GM12878 (cell line): ENCODE results near the gene MB. TPM values are rescaled to one million over a fixed set of nuclear protein-coding genes. Genes with fewer than 3 reads are reported as not detected.

ENCODE experiments used
- ATAC-seq: fragments of 200-7000 bp; cut with Tn5 transposase; 3 replicates; pipeline ENCODE4 v1.9.1; 2020; ENCODE audit warnings: mild to moderate bottlenecking, moderate library complexity
- BruUV-seq: library from RNA; stranded (reverse); fragments of 400-500 nt; replicated peaks from 2 replicates; lab custom pipeline; 2021; lab: Mats Ljungman, UMichigan
- CTCF ChIA-PET: fragments of 300-600 bp; sonication (Branson Sonifier 250); formaldehyde crosslinking; extraction: SDS; loops from one replicate; lab custom pipeline; 2021; ENCODE audit warnings: inconsistent platforms; lab: Yijun Ruan, JAX
- POLR2A ChIA-PET: fragments of 350-600 bp; formaldehyde crosslinking; extraction: SDS; loops from one replicate; lab custom pipeline; 2021; ENCODE audit warnings: inconsistent platforms; lab: Charles Lee
- RAD21 ChIA-PET: fragments of 300-600 bp; sonication (Branson Sonifier 250); formaldehyde crosslinking; loops from one replicate; lab custom pipeline; 2023; ENCODE audit warnings: antibody characterized with exemption; ENCODE audit not compliant: unreplicated experiment; lab: Charles Lee
- SMC1A ChIA-PET: fragments of 300-600 bp; sonication (Branson Sonifier 250); formaldehyde crosslinking; loops from one replicate; lab custom pipeline; 2023; ENCODE audit not compliant: unreplicated experiment, uncharacterized antibody; lab: Charles Lee
- DNase-seq: peaks from one replicate; pipeline ENCODE4 v3.0.0-alpha.2; 2011; ENCODE audit warnings: low read depth, low spot score
- FAIRE-seq: peaks from 3 replicates; lab custom pipeline; 2011; peaks lifted over from hg19 to GRCh38; lab: Jason Lieb, UNC
- H2AFZ ChIP-seq: 2 replicates; pipeline ENCODE4 v1.6.0; 2011; ENCODE audit warnings: low read depth, low read length, control low read depth; ENCODE audit not compliant: control insufficient read depth
- H3K27ac ChIP-seq: 2 replicates; pipeline ENCODE4 v1.5.1; 2011; ENCODE audit warnings: control low read depth; ENCODE audit not compliant: control insufficient read depth, insufficient read depth
- H3K27me3 ChIP-seq, 2 experiments: replicated peaks in 1 of 2; 2 replicates each; pipeline versions ENCODE4 v1.6.0 to v1.6.1; 2011; ENCODE audit warnings: low read length in 1 of 2; ENCODE audit not compliant: control insufficient read depth in 2 of 2, insufficient read depth in 2 of 2
- H3K36me3 ChIP-seq, 2 experiments: 2 replicates each; pipeline ENCODE4 v1.5.1; 2011; ENCODE audit warnings: low read length in 1 of 2; ENCODE audit not compliant: control insufficient read depth in 2 of 2, insufficient read depth in 2 of 2
- H3K4me1 ChIP-seq: 2 replicates; pipeline ENCODE4 v1.6.1; 2011; ENCODE audit warnings: mild to moderate bottlenecking, low read length, moderate library complexity, mixed read lengths; ENCODE audit not compliant: control insufficient read depth, insufficient read depth
- H3K4me2 ChIP-seq: 2 replicates; pipeline ENCODE4 v1.6.0; 2011; ENCODE audit warnings: control low read depth; ENCODE audit not compliant: control insufficient read depth, insufficient read depth
- H3K4me3 ChIP-seq: fragments of 200-600 bp; sonication (generic); 2 replicates; pipeline ENCODE4 v1.5.1; 2016
- H3K79me2 ChIP-seq: 2 replicates; pipeline ENCODE4 v1.6.0; 2011; ENCODE audit warnings: low read length; ENCODE audit not compliant: control insufficient read depth, insufficient read depth
- H3K9ac ChIP-seq: 2 replicates; pipeline ENCODE4 v1.8.0; 2011; ENCODE audit warnings: low read length, control low read depth, mixed read lengths; ENCODE audit not compliant: control insufficient read depth, insufficient read depth
- H3K9me3 ChIP-seq: replicated peaks from 3 replicates; pipeline ENCODE4 v1.5.1; 2011; ENCODE audit warnings: mild to moderate bottlenecking, low read length; ENCODE audit not compliant: control insufficient read depth, insufficient read depth
- H4K20me1 ChIP-seq: 2 replicates; pipeline ENCODE4 v1.6.0; 2011; ENCODE audit not compliant: control insufficient read depth, insufficient read depth
- RBBP5 ChIP-seq: fragments of 200-600 bp; sonication (generic); conservative IDR thresholded peaks from 2 replicates; pipeline ENCODE4 v1.6.1; 2016
- STAT3 ChIP-seq: IDR thresholded peaks from 2 replicates; pipeline ENCODE4 v1.6.1; 2011; ENCODE audit warnings: low read depth, low read length, improper control_type of control experiment
- USF2 ChIP-seq: IDR thresholded peaks from 2 replicates; pipeline ENCODE4 v1.6.1; 2011; ENCODE audit warnings: low read depth, low read length, improper control_type of control experiment, borderline replicate concordance
- WGBS: methylation state at CpG from one replicate; pipeline ENCODE4 v1.1.6; 2016; ENCODE audit warnings: low lambda C conversion rate; ENCODE audit not compliant: insufficient replicate concordance, insufficient coverage; ENCODE audit errors: missing lambda C conversion rate; 5-methylcytosine and 5-hydroxymethylcytosine counted together
- in situ Hi-C: fragments of 300-500 bp; cut with MboI; formaldehyde crosslinking; loops from 9 replicates; pipeline ENCODE4 v1.14.3; 2018; ENCODE audit warnings: mixed read lengths
- intact Hi-C: fragments of 100-400 bp; cut with micrococcal nuclease; formaldehyde crosslinking; loops from one replicate; pipeline ENCODE4 v1.14.2; 2022; ENCODE audit not compliant: unreplicated experiment
- polyA plus RNA-seq, 11 experiments: library from polyadenylated mRNA; depleted of rRNA in 4 of 11; unstranded in 6 of 11; stranded (reverse) in 5 of 11; fragments of >200 nt; fragmentation: Nextera tagmentation in 4 of 11; fragmentation: Illumina TruSeq in 1 of 11; extraction: Ambion mirVana in 4 of 11; extraction: Trizol in 1 of 11; gene quantifications; 1 replicate in 1 of 11; 2 replicates in 10 of 11; pipeline versions ENCODE4 v1.2.1 to v1.2.3, GENCODE V29; 2011 to 2016; ENCODE audit warnings: inconsistent platforms in 2 of 11, missing spikeins in 2 of 11, low read depth in 1 of 11
- total RNA-seq, 4 experiments: library from RNA; depleted of rRNA in 3 of 4; stranded (reverse); fragments of >200 nt in 3 of 4; fragmentation: Illumina TruSeq in 1 of 4; extraction: Trizol in 1 of 4; gene quantifications; 2 replicates each; pipeline versions ENCODE4 v1.2.1 to v1.2.3, GENCODE V29; 2013 to 2021
- TF ChIP-seq, protein P1 (sequence below): IDR thresholded peaks from 2 replicates; pipeline ENCODE4 v1.6.1; 2011; ENCODE audit warnings: mild to moderate bottlenecking, low read depth, low read length, moderate library complexity; ENCODE audit not compliant: insufficient replicate concordance
- TF ChIP-seq, protein P2 (sequence below): IDR thresholded peaks from 2 replicates; pipeline ENCODE4 v1.6.1; 2011; ENCODE audit warnings: borderline replicate concordance, low read depth, mild to moderate bottlenecking, moderate library complexity, mixed read lengths, low read length; ENCODE audit not compliant: insufficient read depth; ENCODE audit errors: extremely low read length
- TF ChIP-seq, protein P3 (sequence below): fragments of 450-650 bp; IDR thresholded peaks from 2 replicates; pipeline ENCODE4 v1.6.1; 2016; ENCODE audit warnings: mild to moderate bottlenecking

Gene MB
- total and polyA plus RNA-seq, 10 of the 15 experiments (the other 5 are each of a cell fraction or from before 2014, with no cell fraction given): 0.09 to 0.41 (median 0.23) TPM; not detected in 3

DNA sequence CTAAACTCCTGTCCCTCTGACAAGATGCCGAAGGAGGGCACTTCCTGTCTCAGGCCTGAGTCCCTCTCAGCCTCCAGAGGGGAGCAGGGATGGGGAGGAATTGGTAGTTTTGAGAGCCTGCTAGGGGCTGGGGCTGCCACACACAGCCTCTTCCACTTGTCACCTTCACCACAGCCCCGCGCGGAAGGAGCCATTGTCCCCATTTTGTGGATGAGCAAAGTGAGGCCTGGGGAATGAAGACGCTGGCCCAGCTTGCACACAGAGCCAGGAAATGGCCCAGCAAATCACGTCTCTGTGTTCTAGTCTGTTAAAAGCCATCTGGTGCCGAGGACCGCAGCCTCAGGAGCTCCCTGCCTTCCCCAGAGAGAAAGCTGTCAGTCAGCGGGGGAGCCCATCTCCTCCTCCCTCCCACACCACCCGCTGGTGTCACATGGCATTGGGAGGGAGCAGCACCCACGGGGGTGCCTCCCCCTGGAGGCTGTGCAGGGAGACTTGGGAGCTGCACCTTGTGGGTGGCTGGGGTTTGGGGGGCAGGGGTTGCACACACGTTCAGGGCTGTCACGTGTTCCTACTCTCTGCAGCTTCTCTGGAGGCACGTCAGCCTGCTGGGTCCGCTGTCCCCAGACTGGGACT lies 41.9 kb downstream of the MB start:
- Histone ChIP-seq H3K9me3 (no peaks in the 10 kb centered on the region), H3K4me1 (no peaks in the 10 kb centered on the region), H4K20me1 (no peaks in the 10 kb centered on the region; the same call in 1 of the 2 replicates), H3K4me2 (no peak overlapping the region), H3K9ac (no peak overlapping the region), H3K79me2 (no peaks in the 10 kb centered on the region), H3K27ac (no peak overlapping the region), H3K36me3 (no peaks in the 10 kb centered on the region), H3K4me3 (no peak overlapping the region), H3K27me3 (0 out of 4 replicates have a peak, but pooled peaks cover 1 to 2% of the 10 kb centered on the region in 2 experiments), H2AFZ (no peak overlapping the region)
- intact Hi-C loops (no loop called here), in situ Hi-C loops (no loop called here)
- RAD21 ChIA-PET: interaction anchor here (1.2 kb wide), 1 partner anchor 224 kb away, joined by 6 read pairs; no protein-coding TSS in a partner anchor
- SMC1A ChIA-PET: interaction anchor here (1.8 kb wide), 1 partner anchor 225 kb away, joined by 7 read pairs; no protein-coding TSS in a partner anchor
- POLR2A ChIA-PET: interaction anchor here (0.8 kb wide), 1 partner anchor 196 kb away, joined by 5 read pairs; no protein-coding TSS in a partner anchor
- DNase-seq (no peak), ATAC-seq (peak; percentile 27), FAIRE-seq (no peak)
- BruUV-seq: no TSS peak
- 29% methylated on average over 15 of the region's 15 CpGs for WGBS
- no peak for TF ChIP-seq STAT3
- TF ChIP-seq, protein P1, sequence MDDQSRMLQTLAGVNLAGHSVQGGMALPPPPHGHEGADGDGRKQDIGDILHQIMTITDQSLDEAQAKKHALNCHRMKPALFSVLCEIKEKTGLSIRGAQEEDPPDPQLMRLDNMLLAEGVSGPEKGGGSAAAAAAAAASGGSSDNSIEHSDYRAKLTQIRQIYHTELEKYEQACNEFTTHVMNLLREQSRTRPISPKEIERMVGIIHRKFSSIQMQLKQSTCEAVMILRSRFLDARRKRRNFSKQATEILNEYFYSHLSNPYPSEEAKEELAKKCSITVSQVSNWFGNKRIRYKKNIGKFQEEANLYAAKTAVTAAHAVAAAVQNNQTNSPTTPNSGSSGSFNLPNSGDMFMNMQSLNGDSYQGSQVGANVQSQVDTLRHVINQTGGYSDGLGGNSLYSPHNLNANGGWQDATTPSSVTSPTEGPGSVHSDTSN: peak; percentile 67
- no peak for TF ChIP-seq RBBP5
- TF ChIP-seq, protein P2, sequence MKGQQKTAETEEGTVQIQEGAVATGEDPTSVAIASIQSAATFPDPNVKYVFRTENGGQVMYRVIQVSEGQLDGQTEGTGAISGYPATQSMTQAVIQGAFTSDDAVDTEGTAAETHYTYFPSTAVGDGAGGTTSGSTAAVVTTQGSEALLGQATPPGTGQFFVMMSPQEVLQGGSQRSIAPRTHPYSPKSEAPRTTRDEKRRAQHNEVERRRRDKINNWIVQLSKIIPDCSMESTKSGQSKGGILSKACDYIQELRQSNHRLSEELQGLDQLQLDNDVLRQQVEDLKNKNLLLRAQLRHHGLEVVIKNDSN: peak; percentile 20
- TF ChIP-seq USF2: no peak
- TF ChIP-seq, protein P3, sequence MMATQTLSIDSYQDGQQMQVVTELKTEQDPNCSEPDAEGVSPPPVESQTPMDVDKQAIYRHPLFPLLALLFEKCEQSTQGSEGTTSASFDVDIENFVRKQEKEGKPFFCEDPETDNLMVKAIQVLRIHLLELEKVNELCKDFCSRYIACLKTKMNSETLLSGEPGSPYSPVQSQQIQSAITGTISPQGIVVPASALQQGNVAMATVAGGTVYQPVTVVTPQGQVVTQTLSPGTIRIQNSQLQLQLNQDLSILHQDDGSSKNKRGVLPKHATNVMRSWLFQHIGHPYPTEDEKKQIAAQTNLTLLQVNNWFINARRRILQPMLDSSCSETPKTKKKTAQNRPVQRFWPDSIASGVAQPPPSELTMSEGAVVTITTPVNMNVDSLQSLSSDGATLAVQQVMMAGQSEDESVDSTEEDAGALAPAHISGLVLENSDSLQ: peak; percentile 82
- CTCF ChIA-PET: interaction anchor here (1.1 to 1.3 kb wide), 2 partner anchors 8 to 146 kb away, joined by 4 to 5 read pairs; no protein-coding TSS in a partner anchor
